Anterior cingulate cortex (tissue), 58 donors: ENCODE measurements around the gene ASH1L.

ENCODE experiments used
- DNase-seq, 58 donors: peaks; one replicate each; lab custom pipeline; 2025; lab: John Stamatoyannopoulos, UW

ASH1L gene

DNA sequence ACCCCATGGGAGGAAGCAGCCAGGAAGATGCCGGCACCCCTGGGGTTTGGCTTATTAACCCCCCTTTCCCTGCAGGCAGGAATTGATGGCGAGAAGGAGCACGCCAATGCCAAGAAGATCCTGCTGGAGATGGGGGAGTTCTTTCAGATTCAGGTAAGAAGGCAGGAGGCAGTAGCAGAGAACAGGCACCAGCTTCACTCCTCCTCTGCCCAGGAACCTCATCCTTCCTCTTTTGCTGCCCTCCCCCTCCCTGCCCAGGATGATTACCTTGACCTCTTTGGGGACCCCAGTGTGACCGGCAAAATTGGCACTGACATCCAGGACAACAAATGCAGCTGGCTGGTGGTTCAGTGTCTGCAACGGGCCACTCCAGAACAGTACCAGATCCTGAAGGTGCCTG is 243.1 kb downstream of the ASH1L start:
- no peak for DNase-seq

DNA sequence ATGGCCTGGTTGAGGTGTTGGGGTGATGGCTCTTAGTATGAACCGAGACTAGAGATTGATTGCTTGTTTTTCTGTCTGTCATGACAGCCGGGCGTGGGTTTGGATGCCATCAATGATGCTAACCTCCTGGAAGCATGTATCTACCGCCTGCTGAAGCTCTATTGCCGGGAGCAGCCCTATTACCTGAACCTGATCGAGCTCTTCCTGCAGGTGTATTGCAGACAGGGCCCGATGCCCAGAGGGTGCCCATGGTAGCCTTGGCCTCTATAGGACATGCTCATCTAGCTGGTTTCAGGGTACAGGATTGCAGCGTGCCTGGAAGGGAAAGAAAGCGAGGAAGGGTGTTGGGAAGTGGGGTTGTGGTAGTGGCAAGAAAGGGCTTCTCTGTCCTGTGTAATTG is 244.5 kb downstream of the ASH1L start:
- no peak for DNase-seq

DNA sequence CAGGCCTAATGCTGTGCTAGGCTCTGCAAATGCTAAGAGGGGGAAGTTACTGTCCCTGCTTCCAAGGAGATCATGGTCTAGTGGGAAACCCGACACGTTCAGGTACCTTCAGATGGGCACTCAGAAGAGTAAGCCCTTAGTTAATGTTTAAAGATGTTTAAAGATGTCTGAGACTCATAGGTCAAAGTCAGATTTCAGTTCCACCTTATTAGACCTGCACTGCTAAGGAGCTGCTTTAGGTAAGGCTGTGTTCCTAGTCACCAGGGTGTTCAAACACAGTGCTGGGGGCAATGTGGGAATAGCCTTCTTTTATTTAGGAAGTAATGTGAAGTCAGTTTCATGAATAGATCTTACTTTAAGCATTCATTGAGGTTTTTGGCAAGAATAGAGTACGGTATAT is 245.7 kb downstream of the ASH1L start:
- no peak for DNase-seq

DNA sequence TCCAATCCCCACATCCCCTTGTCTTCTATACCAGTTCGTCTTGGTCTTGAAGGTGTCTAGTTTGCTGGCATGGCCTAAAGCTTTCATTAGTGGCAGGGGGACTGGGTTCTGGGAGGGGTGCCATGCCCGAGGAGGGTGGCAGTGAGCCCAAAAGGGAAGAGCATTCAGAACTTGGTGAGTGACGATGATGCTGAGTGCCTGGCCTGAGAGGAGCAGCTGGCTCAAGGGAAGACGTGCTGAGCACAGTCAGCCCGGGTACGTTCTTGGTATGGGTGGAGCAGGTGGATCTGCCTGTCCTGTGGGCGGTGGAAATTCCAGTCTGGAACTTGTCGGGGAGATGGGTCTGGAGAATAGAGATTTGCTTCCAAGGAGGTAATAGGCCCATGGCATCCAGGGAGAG is 249.3 kb downstream of the ASH1L start:
- peak in 27 of 58 donors; percentile 6 to 60 (median 22) for DNase-seq

DNA sequence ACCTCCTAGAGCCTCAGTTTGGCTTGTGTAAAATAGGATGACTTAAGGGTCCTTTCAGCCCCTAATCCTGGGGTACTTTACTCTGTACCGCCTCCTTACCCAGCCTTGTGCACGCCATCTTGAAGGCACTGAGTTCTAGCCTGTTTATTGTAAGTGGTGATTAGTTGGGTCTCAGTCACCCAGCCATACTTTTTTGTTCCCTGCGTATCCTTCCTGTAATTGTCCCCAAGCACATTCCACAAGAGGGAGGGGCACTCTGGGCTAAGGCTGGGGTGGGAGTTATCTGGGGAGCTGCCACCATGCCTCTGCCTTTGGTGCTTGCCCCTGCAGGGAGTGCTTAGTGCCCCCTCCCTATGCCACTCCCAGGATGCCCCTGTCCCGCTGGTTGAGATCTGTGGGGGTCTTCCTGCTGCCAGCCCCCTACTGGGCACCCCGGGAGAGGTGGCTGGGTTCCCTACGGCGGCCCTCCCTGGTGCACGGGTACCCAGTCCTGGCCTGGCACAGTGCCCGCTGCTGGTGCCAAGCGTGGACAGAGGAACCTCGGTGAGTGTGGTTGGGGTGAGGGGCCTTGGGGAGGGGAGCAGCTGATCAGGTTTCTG is 253.1 kb downstream of the ASH1L start:
- DNase-seq, result peak in 13 of 58 donors; percentile 3 to 55 (median 20)

DNA sequence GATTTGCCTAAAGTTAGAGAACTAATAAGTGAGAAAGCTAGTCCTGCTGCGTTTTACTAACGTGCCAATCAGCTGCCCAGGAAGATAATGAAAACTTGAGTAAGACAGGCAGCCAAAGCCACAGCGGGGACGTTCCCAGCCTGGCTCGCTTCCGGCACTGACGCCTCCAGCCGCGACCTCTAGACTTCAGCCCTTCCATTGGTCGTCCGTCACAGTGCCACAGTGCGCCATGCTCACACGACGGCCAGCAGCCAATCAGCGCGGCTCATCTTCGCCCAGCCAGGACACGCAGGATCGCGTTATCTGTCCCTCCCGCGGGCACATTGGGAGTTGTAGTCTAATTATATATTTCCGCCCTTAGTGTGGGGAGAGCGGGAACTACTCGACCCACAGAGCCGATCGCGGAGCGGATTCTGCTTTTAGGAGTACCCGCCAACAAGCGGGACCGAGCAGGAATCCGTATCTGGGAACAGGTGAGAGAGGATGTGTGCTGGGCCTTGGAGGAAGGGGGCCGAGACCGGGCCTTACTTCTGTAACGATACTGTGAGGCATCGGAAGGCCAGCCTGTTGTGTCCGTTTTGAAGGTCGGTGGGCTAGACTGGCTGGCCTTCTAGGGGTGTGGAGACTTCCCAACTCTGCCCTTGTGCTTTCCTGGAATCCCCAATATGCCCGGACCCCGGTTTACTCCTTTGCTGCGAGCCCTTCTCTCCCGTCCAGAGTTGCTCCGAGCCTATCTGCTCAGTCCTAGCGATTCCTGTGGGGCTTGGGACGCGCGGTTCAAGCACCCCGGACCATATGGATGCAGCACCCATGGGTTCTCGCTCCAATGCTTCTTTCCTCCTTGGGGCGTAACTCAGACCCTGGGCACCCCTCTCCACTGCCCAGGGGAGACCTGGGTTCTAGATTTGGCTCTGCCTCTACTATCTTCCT is 253.8 kb downstream of the ASH1L start, which contains the start of gene FDPS:
Gene FDPS (plus strand): TSS at position 374 of the 930 bp plus-strand sequence. CDS start 924 bp downstream, outside the sequence.
- DNase-seq, result peak; percentile 92 to 100 (median 99)

DNA sequence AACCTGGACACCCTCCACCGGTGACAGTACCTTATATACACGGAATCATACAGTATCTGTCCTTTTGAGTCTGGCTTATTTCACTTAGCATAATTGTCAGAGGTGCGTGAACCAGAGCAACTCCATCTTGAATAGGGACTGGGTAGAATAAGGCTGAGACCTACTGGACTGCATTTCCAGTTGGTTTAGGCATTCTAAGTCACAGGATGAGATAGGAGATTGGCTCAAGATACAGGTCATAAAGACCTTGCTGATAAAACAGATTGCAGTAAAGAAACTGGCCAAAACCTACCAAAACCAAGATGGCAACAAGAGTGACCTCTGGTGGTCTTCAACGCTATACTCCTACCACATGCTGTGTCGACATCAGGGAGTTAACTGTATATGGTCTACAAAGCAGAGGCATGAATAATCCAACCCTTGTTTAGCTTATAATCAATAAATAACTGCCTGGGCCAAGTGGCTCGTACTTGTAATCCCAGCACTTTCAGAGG is 255.3 kb downstream of the ASH1L start:
- no peak for DNase-seq

DNA sequence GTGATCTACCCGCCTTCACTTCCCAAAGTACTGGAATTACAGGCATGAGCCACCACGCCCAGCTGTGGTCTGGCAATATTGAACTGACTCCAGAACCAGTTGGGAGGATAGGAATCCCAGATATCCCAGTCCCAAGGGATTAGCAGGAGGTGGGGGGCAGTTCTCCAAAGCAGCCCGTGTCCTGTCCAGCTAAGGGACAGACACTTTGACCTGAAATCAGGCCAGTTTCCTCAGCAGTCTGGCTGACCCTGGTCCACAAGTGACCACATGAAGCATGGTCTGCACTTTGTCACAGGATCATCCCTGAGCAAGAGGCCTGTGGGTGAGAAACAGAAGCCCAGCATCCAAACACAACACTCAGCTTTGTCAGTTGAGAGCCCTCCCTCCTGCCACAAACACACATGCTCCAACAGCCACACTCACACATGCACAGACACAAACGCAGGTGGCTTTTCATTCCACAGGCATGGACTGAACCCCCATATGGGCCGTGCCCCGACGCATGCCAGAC is 256.7 kb downstream of the ASH1L start:
- DNase-seq, result no peak

DNA sequence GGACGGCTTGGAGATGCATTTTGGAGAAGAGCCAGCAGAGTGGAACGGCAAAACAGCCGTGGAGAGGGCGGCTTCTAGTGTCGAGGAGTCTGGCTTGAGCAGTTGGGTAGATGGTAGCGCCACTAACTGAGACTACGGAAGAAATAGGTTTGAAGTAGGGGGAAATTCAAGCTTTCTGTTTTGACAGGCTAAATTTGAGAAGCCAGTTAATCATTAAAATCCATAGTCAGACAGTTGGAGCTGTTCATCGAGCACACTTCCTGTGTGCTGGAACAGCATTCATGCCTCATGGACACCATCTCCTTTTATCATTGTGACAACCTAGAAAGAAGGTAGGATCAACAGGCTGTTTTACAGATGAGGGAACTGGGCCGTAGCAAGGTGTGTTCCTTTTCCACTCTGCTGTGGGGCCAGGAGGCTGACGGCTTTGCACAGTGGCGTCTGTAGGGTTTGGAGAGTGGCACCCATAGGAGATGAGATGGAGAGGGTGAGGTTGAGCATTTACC is 258.0 kb downstream of the ASH1L start:
- no peak for DNase-seq

DNA sequence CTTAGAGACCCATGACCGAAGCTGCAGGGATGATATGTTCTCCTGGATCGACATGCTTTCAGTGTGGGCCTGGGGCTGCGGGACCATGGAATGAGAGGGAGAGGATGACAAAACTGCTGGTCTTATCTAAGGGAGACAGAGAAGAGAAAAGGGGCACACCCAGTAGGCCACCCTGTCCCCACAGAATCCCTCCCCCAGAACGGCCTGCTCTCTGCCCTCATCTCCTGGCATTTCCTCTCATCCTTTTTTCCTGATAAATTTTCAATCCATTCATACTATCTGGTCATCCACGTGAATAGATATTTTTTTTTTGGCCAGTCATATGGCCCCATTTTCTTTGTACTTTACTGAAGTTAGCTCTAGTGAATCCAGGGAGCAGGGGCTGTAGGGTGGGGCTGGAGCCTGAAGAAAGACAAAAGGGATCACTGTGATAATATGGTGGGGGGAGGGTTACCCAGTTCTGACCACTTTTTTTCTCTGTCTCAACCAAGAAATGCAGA is 261.2 kb downstream of the ASH1L start, which contains the start of gene PKLR:
Gene PKLR (minus strand): TSS at position 97 of the 500 bp plus-strand sequence. CDS start 43 bp downstream, at position 54.
- no peak for DNase-seq

DNA sequence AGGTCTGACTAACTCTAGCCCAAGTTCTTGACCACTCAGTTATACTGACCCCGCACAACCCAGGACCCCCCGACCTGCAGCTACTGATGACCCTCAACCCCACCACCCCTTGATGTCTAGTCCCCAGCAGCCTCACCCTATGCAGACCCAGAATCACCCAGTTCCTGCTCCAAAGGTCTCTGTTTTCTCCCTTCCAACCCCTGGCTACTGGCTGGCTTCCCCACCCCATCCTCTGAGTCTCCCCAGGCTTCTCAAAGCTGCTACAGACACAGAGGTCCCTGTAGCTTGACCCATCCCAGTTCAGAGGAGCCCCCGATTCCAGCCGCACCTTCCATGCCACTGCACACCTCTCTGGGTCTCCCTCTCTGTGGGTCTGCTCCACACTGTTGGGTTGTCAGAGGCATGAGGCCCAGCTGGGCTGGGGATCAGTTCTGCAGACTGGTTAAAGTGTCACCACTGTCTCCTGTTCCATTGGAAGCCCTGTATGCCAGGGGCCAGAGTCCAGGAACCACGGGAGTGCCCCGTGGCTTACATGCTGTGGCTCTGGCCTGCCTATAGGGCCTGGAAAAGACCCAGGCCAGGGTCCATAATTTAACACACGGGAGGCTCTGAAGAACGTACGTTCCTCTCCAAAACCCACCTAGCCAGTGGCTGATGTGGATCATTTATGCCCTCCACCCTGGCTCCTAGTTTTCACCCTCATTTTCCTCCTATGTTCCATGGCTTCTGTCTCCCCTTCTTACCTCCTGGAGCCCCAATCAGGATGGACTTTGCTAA is 261.9 kb downstream of the ASH1L start:
- no peak for DNase-seq

DNA sequence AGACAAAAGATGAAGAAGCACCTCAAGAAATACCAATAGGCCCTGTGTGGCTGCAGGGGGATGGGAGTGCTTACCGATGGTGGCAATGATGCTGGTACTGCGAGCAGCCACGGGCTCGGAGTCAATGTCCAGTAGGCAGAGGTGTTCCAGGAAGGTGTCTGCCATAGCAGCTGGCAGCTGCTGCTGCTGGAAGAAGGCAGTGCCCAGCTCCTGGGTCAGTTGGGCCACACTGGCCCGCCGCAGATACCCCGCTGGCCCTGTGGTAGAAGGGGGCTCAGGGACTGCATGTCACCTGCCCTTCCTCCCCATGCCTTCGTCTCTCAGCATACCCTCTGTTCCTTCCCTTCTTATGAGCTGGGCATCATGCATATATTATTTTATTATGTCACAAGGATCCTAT is 262.6 kb downstream of the ASH1L start:
- DNase-seq, result no peak

DNA sequence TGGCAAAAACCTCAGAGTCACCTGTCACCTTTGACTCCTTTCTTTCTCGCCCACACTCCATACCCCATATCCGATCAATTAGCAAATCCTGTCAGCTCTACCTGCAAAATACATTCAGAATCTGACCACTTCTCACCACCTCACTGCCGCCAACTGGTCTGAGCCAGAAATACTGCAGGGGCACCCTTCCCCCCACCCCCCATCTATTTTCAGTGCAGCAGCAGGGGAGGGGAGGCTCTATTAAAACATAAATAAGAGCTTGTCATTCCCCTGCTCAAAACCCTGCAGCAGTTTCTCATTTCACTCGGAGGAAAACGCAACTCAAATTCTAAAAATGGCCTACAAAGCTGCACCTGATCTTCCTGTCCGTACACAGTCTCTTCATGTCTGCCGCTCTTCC is 265.2 kb downstream of the ASH1L start:
- DNase-seq, result no peak

DNA sequence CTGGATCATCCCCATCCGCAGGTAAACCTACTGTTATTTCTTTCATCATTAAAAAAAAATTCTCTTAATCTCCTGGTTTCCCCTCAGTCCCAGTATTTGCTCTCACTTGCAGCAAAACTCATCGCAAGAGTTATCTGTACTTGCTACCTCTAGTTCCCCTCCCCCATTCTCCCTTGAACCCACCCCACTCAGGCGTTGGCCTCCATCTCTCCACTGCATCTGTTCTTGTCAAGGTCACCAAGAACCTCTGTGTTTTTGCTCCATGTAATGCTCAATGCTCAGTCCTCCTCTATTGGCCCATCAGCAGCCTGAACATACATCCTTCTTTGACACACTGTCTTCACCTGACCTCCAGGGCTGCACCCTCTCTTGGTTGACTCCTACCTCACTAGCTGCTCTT is 265.9 kb downstream of the ASH1L start:
- no peak for DNase-seq

DNA sequence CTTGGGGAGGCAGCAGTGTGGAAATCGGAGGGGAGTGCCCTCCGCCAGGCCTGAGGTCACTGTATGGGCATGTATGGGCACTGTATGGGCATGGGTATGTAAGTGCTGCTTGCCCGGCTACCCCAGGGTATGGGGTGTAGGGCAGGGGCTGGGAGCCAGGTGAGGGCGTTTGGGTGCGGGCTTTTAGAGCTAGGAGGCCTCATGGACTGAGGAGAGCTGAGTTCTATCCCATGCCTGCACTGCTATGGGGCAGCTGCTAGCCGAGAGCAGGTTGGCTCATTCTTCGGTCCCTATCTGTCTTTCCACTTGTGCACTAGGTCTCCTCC is 266.7 kb downstream of the ASH1L start:
- no peak for DNase-seq

DNA sequence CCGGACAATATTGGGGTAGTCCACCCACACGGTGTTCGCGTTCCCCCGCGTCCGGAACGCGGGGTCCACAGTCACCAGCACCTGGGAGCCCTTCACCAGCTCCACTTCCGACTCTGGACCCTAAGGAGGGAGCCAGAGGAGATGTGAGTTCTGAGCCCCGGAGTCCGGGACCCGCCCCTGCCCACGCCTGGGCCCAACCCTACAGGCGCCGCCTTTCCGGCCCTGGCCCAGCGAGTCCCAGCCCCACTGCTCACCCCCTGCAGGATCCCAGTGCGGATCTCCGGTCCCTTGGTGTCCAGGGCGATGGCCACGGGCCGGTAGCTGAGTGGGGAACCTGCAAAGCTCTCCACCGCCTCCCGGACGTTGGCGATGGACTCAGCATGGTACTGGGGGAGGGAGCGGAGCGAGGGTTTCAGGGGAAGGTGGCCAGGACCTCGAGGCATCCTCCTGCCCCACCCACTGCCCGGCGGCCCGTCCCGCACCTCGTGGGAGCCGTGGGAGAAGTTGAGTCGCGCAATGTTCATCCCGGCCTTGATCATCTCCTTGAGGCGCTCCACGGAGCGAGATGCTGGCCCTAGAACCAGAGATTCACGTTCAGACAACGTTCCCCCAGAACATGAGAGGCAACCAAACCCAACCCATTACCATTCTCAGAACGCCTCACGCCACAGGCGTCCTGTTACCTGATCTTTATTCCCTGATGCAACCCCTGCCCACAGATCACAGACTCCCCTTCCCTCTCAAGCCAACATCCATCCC is 267.2 kb downstream of the ASH1L start:
- DNase-seq, result no peak

DNA sequence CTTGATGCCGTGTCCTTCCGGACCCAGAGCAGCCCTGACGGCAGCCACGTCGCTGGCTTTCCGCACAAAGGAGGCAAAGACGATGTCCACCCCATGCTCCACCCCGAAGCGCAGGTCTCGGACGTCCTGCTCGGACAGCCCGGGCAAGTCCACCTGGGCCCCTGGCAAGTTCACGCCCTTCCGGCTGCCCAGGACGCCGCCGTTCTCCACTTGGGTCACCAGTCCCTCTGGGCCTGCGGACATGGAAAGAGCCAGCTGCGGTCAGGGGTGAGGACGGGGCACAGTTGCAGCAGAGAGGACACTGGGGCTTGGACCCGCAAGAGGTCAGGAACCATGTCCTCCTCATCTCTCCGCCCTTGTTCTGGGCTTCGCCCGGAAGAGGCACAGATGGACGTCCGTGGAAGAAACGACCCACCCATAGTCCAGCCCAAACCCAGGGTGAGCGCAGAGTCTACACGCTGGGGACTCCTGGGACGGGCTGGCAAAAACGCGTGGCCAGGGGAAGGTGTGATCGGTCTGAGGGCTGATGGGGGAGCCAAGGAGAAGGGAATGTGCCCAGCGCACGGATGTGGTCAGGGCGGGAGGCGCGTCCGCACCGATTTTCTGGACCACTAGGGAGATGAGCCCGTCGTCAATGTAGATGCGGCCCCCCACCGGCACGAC is 268.0 kb downstream of the ASH1L start:
- DNase-seq, result no peak

DNA sequence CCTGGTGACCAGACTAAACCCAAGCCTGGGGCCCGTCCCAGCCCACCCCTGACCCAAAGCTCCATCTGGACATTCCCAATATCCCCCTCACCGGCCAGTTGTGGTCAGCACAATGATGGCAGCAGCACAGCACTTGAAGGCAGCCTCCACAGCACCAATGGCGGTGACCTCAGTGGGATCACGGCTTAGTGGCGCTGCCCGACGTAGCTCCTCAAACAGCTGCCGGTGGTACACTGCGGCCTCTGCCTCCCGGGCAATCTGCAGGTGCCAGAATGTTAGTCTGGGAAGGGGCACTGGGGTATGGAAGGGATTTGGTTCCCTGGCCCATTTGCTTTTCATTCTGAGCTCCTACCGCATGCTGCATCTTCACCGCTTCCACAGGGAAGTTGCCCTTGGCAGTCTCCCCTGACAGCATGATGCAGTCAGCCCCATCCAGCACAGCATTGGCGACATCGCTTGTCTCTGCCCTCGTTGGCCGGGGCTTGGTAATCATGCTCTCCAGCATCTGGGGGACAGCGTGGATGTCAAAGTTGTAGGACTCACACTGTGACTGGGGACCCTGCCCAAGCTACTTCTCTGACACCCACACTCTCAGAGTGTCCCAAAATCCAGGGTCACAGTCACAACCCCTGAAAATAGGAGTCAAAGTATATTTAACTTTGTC is 269.4 kb downstream of the ASH1L start:
- no peak for DNase-seq
